Activated CD4-positive, alpha-beta T cell treated with anti-CD3 and anti-CD28 coated beads, Interleukin-2, amount 50 U/mL, for 4 hours (primary cell): Measurements from ENCODE around the gene PRF1.
A peak's percentile ranks its signal among the peaks of the same experiment; 100 is the strongest.

ENCODE experiments used
- DNase-seq, 2 experiments: peaks; one replicate each; pipeline ENCODE4 v3.0.0-alpha.2; 2020

The PRF1 gene

DNA sequence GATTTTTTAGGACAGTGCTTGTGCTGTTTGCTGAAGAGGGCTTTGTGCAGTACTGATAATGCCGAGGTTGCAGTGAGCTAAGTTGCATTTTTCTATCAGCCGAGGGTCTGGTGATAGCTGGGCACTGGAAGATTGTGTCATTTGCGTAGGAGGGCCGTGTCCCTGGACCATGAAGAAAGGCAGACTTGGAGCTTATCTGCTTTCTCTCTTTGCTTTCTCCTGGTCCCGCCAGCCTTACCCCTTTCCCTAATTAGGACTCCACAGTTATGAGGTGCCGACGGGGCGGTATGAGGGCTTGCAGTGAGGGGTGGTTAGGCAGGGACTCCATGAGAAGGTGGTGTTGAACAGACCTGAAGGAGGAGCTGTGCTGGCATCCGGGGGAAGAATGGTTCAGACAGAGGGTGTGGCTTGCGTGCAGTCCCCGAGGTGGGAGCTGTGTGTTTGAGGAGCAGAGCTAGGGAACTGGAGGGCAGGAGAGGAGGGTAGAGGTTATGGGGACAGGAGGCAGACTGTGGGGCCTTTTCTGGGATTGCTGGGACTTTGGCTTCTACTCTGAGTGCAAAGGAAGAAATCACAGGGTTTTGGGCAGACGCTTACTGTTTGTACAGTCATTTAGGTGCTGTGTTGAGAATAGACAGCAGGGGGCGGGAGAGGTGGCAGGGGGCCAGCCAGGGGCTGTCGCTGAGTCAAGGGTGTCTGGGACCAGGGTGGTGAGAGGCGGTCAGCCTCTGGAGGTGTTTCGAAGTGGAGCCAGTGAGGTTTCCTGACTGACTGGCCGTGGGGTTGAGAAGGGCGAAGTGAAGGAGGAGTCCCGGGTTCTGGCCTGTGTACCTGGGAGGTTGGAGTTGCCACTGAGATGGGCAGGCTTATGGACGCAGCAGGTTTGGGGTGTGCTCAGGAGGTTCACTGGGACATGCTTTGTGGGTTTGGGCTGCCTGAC, 43.4 kb downstream of the PRF1 start:
- peak; percentile 58 to 61 for DNase-seq

DNA sequence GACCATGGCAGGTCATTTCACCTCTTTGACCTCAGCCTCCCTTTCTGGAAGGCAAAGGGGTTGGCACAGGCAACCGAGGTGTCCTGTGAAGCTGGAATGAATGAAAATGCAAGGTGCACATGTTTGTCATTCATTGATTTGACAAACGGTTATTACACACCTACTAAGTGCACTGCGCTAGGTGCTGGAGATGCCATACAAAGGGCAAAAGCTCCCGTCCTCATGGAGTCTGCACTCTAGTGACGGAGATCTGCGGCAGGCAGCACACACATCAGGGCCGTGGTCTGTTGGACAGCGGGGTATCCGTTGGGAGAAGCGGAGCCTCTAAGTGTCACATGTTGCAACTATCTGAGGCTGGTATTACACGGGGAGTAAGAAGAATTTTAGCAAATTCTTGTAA, 44.2 kb downstream of the PRF1 start:
- no peak for DNase-seq

DNA sequence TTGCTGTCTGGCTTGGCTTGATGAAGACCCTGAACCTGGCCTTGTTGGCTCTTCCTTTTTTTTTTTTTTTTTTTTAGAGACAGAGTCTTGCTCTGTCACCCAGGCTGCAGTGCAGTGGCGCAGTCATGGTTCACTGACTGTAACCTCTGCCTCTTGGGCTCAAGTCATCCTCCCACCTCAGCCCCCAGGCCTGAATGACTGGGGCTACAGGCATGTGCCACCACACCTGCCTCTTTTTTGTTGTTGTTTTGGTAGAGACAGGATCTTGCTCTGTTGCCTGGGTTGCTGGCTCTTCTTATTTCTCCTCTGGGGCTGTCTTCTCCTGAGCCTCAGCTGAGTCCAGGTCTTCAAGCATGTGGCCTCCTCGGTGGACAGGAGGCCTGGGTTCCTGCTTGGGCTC, 44.7 kb downstream of the PRF1 start:
- no peak for DNase-seq

DNA sequence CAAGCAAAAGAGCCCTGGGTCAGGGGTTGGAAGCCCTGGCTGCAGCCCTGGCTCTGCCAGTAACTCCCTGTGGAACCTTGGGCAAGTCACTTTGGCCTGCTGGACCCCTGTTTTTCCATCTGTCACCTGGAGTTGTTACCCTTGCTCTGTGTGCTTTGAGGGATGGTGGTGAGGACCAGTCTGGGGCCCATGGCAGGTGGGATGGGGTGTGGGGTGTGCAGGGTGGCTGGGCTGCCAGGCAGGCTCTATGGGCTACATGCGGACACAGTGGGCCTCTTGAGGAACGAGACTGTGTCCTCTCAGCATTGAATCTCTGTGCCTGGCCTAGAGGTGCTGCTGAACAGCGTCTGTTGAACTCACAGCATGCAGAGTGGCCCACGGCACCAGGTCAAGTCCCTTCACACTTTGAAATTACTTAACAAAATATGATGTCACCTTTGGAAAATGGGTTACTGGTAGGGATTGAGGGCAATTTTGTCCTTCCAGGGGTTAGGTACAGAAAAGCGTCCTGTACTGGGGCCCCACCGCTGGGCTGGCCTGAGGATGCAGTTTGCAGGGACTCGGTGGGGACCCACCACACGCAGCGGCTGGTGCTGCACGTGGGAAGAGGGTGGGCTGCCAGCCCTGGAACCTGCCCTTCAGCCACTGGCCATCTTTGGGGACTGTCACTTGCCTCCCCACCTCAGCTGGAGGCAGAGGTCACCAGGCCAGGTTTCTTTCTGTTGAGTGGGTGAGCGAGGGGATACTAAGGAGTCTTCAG, 45.3 kb downstream of the PRF1 start:
- no peak for DNase-seq

DNA sequence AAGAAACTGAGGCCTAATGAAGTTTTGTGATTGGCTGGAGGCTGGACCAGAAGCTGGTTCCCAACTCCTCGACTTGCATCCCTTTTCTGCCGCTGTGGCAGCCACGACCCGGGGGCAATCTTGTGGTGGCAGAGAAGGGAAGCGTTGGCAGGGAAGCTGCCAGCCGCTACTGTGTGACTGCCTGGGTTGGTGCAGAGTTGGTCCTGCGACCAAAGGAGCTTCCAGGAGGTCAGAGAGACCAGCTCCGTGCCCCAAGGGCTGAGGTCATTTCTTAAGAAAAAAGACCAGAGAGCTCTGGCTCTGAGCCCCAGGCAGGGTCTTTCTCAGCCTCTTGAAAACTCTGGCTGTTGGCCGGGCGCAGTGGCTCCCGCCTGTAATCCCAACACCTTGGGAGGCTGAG, 47.2 kb downstream of the PRF1 start:
- DNase-seq = no peak

DNA sequence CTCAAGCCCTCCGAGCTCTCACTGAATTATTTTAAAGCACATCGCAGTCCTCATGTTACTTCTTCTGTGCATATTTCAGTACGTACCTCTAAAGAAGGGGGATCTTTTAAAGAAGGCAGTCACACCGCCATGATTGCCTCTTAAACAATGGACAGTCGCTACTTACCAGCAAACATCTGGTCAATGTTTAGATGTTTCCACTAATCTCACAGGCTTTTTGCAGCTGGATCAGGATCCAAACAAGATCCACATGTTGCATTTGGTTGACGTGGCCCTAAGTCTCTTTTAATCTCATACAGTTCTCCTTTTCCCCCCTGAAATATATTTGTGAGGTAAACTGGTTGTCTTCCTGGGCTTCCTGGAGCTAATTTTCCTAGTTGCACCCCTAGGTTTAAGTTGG, 50.0 kb downstream of the PRF1 start:
- no peak for DNase-seq

DNA sequence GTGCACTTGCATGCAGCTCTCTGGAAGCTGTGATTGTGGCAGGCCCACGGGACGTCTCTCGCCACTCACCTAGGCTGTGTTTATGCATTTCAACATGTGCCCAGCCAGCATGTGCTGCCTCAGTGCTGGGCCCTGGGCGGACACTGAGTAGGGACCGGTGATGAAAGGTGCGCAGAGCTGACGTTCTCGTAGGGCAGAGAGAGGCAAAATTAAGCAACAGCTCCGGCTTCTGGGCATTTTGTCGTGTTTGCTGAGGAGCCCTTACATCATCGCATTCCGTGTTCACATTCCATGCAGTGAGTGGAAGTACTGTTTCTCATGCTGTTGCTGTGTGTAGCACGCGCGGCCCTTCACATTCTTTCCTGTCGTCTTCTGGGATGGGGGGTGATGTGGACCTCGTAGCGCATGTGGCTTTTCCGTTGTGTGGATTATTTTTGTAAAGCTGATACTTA, 50.5 kb downstream of the PRF1 start:
- no peak for DNase-seq

DNA sequence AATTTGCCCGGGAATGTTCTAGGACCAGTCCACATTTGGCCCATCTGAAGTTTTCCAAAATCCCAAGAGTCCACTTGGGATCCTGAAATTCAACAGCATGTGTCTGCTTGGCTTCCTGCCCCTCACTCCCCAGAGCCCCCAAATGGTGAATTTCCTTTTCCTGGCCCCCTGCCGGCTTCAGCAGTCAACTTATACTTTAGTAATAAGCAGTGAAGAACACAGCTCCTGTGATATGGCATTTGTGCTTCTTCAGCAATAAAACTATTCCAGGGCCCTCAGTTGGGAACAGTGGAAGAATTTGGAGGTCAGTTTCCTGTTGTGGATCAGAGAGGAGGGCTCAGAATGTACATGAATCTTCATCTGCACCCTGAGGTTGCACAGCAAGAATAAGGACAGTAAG, 51.1 kb downstream of the PRF1 start:
- DNase-seq = no peak

DNA sequence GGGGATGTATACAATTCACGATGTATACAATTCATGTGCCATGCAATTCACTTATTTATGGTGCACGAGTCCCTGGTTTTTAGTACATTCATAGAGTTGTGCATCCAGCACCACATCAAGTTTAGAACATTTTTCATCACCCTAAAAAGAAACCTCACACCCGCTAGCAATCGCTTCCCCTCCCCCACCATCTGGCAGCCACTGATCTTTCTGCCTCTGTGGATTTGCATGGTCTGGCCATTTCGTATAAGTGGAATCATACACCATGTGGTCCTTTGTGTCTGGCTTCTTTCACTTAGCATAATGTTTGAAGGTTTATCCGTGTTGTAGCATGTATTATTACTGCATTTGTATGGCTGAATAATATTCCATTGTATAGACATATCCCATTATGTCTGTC, 52.1 kb downstream of the PRF1 start:
- DNase-seq = no peak

DNA sequence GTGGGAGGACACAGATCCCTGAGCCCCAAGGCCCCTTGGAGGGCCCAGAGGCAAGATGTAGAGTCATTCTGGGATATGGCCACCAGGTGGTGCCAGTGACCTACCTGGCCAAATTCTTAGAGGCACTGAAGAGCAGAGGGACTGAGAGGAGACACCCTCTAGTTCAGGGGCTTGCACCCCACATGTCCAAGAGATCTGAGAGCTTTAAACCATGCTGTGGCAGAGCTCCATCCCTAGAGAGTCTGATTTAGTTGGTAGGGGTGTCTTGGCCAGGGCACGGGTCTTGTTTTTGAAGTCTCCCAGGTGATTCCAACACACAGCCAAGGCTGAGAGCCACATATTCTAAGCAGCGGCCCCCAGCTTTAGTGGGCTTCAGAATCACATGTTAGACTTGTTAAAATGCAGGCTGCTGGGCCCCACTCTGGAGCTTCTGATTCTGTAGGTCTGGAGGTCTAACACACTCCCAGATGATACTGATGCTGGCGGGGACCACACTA, 52.5 kb downstream of the PRF1 start:
- peak; percentile 62 to 71 for DNase-seq

DNA sequence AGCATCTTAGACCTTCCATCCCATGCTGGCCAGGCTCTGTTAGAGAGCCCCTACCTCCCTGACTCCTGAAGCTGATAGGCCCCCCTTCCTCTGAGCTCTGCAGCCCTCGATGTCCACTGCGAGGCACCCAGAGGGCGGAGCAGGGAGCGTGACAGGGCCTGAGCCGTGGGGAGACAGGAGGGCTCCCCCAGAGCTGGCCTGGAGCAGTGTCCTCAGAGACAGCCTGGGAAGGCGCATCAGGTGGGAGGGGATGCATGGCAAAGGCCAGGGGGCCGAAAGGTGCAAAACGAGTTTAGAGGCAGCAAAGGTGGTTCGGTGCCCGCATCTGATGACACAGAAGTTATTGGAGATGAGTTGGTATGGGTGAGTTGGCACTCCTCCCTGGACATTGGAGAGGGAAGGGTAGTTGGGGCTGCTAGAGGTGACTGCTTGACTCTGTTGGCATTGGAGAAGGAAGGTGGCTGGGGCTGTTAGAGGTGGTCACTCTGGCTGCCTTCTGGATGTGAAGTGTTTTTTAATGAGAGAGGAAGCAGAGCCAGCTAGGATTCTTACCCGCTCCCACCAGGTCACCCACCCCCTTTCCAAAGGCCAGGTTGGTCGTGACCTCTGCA, 53.1 kb downstream of the PRF1 start:
- no peak for DNase-seq
